ENCODE data around the gene EIF3I. TPM values are rescaled to one million over a fixed set of nuclear protein-coding genes. Genes with fewer than 3 reads are reported as not detected.
A peak's percentile ranks its signal among the peaks of the same experiment; 100 is the strongest.

The EIF3I gene
- total and polyA plus RNA-seq, 2 of the 13 experiments (the other 11 are each of a cell fraction or from before 2014, with no cell fraction given), result 210 to 223 TPM

- TF ChIP-seq ZNF142 (CRISPR knock-in tag; IDR thresholded peaks at IDR 0.05) (0 out of 2 replicates have a peak, but pooled peaks have one; percentile 30), MYC (CRISPR knock-in tag; IDR thresholded peaks at IDR 0.05; ENCODE audit: borderline replicate concordance) (no peak), YEATS4 (CRISPR knock-in tag; IDR thresholded peaks at IDR 0.05; ENCODE audit: borderline replicate concordance) (peak; percentile 38; the same call in 1 of the 2 replicates), SAP130 (CRISPR knock-in tag; IDR thresholded peaks at IDR 0.05; ENCODE audit: low read depth) (peak; percentile 41), MEIS1 (CRISPR knock-in tag; IDR thresholded peaks at IDR 0.05; ENCODE audit: borderline replicate concordance) (peak; percentile 68; the same call in 1 of the 2 replicates), KMT2B (CRISPR knock-in tag; IDR thresholded peaks at IDR 0.05) (peak; percentile 50; the same call in 1 of the 2 replicates), TCF12 (IDR thresholded peaks at IDR 0.05) (no peak), TCF12 (CRISPR knock-in tag; IDR thresholded peaks at IDR 0.05) (no peak), ZSCAN29 (CRISPR knock-in tag; conservative IDR thresholded peaks at IDR 0.05) (0 out of 2 replicates have a peak, but pooled peaks have one; percentile 26), ARID5B (CRISPR knock-in tag; IDR thresholded peaks at IDR 0.05) (peak; percentile 26; the same call in 1 of the 2 replicates)
- TF ChIP-seq, protein P1, sequence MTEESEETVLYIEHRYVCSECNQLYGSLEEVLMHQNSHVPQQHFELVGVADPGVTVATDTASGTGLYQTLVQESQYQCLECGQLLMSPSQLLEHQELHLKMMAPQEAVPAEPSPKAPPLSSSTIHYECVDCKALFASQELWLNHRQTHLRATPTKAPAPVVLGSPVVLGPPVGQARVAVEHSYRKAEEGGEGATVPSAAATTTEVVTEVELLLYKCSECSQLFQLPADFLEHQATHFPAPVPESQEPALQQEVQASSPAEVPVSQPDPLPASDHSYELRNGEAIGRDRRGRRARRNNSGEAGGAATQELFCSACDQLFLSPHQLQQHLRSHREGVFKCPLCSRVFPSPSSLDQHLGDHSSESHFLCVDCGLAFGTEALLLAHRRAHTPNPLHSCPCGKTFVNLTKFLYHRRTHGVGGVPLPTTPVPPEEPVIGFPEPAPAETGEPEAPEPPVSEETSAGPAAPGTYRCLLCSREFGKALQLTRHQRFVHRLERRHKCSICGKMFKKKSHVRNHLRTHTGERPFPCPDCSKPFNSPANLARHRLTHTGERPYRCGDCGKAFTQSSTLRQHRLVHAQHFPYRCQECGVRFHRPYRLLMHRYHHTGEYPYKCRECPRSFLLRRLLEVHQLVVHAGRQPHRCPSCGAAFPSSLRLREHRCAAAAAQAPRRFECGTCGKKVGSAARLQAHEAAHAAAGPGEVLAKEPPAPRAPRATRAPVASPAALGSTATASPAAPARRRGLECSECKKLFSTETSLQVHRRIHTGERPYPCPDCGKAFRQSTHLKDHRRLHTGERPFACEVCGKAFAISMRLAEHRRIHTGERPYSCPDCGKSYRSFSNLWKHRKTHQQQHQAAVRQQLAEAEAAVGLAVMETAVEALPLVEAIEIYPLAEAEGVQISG (CRISPR knock-in tag; IDR thresholded peaks at IDR 0.05), result peak; percentile 66
- TF ChIP-seq, protein P2, sequence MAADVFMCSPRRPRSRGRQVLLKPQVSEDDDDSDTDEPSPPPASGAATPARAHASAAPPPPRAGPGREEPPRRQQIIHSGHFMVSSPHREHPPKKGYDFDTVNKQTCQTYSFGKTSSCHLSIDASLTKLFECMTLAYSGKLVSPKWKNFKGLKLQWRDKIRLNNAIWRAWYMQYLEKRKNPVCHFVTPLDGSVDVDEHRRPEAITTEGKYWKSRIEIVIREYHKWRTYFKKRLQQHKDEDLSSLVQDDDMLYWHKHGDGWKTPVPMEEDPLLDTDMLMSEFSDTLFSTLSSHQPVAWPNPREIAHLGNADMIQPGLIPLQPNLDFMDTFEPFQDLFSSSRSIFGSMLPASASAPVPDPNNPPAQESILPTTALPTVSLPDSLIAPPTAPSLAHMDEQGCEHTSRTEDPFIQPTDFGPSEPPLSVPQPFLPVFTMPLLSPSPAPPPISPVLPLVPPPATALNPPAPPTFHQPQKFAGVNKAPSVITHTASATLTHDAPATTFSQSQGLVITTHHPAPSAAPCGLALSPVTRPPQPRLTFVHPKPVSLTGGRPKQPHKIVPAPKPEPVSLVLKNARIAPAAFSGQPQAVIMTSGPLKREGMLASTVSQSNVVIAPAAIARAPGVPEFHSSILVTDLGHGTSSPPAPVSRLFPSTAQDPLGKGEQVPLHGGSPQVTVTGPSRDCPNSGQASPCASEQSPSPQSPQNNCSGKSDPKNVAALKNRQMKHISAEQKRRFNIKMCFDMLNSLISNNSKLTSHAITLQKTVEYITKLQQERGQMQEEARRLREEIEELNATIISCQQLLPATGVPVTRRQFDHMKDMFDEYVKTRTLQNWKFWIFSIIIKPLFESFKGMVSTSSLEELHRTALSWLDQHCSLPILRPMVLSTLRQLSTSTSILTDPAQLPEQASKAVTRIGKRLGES (CRISPR knock-in tag; IDR thresholded peaks at IDR 0.05; ENCODE audit: borderline replicate concordance), result no peak
Observed at GRCh38 chr1:32241001-32241763, 19.0 kb downstream of the EIF3I start (continued).

Measured in HepG2 (cell line).